ENCODE measurements around the gene RTKN. TPM values are rescaled to one million over a fixed set of nuclear protein-coding genes. Genes with fewer than 3 reads are reported as not detected.

Gene RTKN
- total RNA-seq, 2 experiments from 2014 or later: 1.8 to 2.5 TPM

- H3K36me3 Mint-ChIP-seq (ENCODE audit: low read depth): peaks cover 5% of the 10 kb centered on the region
- intact Hi-C loops (cut with DNase I, micrococcal nuclease): no loop called here
- DNase-seq: no peak
- ChIA-PET CTCF (interaction anchor here (0.8 kb wide), 1 partner anchor 8 kb away, joined by 3 read pairs; no protein-coding TSS in a partner anchor), POLR2A (no interaction called here)
- H3K27me3 Mint-ChIP-seq: no peaks in the 10 kb centered on the region
- H3K4me3 Mint-ChIP-seq: no peak overlapping the region
- peaks cover 24% of the 10 kb centered on the region for H3K4me1 Mint-ChIP-seq
- ATAC-seq: no peak
- no peak overlapping the region for H3K27ac Mint-ChIP-seq
- H3K9me3 Mint-ChIP-seq (ENCODE audit: low read depth): no peaks in the 10 kb centered on the region
Observed at GRCh38 chr2:74378007-74378406, 63.7 kb downstream of the RTKN start.

GRCh38 chr2:74375838-74376237 is 65.9 kb downstream of the RTKN start:
- DNase-seq (no peak), ATAC-seq (no peak)
- Mint-ChIP-seq H3K36me3 (ENCODE audit: low read depth) (peaks cover 7% of the 10 kb centered on the region), H3K4me1 (peaks cover 13% of the 10 kb centered on the region), H3K9me3 (ENCODE audit: low read depth) (no peaks in the 10 kb centered on the region), H3K27me3 (no peaks in the 10 kb centered on the region), H3K27ac (no peak overlapping the region), H3K4me3 (no peak overlapping the region)
- intact Hi-C loops (cut with DNase I, micrococcal nuclease): no loop called here
- POLR2A ChIA-PET: no interaction called here
- CTCF ChIA-PET: interaction anchor here (0.6 to 1.9 kb wide), 3 partner anchors 16 to 726 kb away, joined by 3 to 5 read pairs (median 3); no protein-coding TSS in a partner anchor

Other genes with a start within 250 kb of the RTKN start
- 100 to 1,000 TPM; 411 to 453 TPM for gene MTHFD2, start 243.3 kb downstream of the RTKN start, total RNA-seq
- gene SLC4A5, start 98.5 kb downstream of the RTKN start, total RNA-seq: 1 to 10 TPM; 2.2 to 2.7 TPM
- gene DCTN1, start 61.6 kb downstream of the RTKN start, total RNA-seq: 100 to 1,000 TPM in 1 of 2 experiments, 10 to 100 TPM in 1; 78.1 to 132 TPM
- gene C2orf81, start 20.3 kb downstream of the RTKN start, total RNA-seq: 1 to 10 TPM; 4.5 to 4.9 TPM
- 100 to 1,000 TPM; 103 to 119 TPM for gene WDR54, start 20.2 kb downstream of the RTKN start, total RNA-seq
- 10 to 100 TPM; 24.2 to 25.6 TPM for gene INO80B, start 13.2 kb upstream of the RTKN start, total RNA-seq
- 10 to 100 TPM; 24.9 to 30.2 TPM for gene WBP1, start 16.5 kb upstream of the RTKN start, total RNA-seq
- gene MOGS, start 23.4 kb upstream of the RTKN start, total RNA-seq: 10 to 100 TPM; 44.2 to 48.9 TPM
- 10 to 100 TPM; 87.4 to 88.5 TPM for gene MRPL53, start 30.7 kb upstream of the RTKN start, total RNA-seq
- 10 to 100 TPM in 1 of 2 experiments, 1 to 10 TPM in 1; 9.7 to 13.2 TPM for gene CCDC142, start 41.1 kb upstream of the RTKN start, total RNA-seq
- 10 to 100 TPM; 24.0 to 24.6 TPM for gene TTC31, start 41.1 kb upstream of the RTKN start, total RNA-seq
- under 1 TPM in 1 of 2 experiments, not detected in 1; 0.28 TPM for gene LBX2, start 57.7 kb upstream of the RTKN start, total RNA-seq
- gene PCGF1, start 65.8 kb upstream of the RTKN start, total RNA-seq: 10 to 100 TPM; 21.7 to 28.7 TPM
- under 1 TPM; 0.18 to 0.21 TPM for gene TLX2, start 72.5 kb upstream of the RTKN start, total RNA-seq
- under 1 TPM; 0.40 to 0.41 TPM for gene DQX1, start 84.3 kb upstream of the RTKN start, total RNA-seq
- gene AUP1, start 87.8 kb upstream of the RTKN start, total RNA-seq: 100 to 1,000 TPM in 1 of 2 experiments, 10 to 100 TPM in 1; 92.0 to 122 TPM
- 10 to 100 TPM; 43.5 to 47.7 TPM for gene HTRA2, start 88.0 kb upstream of the RTKN start, total RNA-seq
- gene LOXL3, start 112.0 kb upstream of the RTKN start, total RNA-seq: under 1 TPM; 0.86 to 0.96 TPM
- gene DOK1, start 112.8 kb upstream of the RTKN start, total RNA-seq: 10 to 100 TPM; 17.2 to 17.9 TPM
- gene M1AP, start 206.4 kb upstream of the RTKN start, total RNA-seq: under 1 TPM; 0.18 to 0.33 TPM
- gene SEMA4F, start 212.3 kb upstream of the RTKN start, total RNA-seq: 1 to 10 TPM; 5.7 to 7.4 TPM

All from activated CD4-positive, alpha-beta T cell treated with anti-CD3 and anti-CD28 coated beads for 36 hours (primary cell).